Epidermal melanocyte (primary cell): ENCODE measurements around the gene CELF2.
"Not testable (repeated sequence)": the region's sequence is repeated elsewhere in the genome, so short reads cannot be mapped to it uniquely, and the experiment has no call there.

ENCODE experiments used
- DNase-seq: peaks from one replicate; pipeline ENCODE4 v3.0.0; 2011; ENCODE audit warnings: low spot score; ENCODE audit not compliant: insufficient read length

Gene CELF2

GRCh38 chr10:11017570-11018431 lies at the start of gene CELF2:
TSS of gene CELF2 (plus strand) at chr10:11017872. CDS start at chr10:11018090, 218 bp downstream.
- DNase-seq, result no peak

GRCh38 chr10:10968257-10968588 lies 49.4 kb upstream of the CELF2 start:
- DNase-seq, result no peak

- DNase-seq, result no peak
Observed at GRCh38 chr10:10973310-10973709, 44.4 kb upstream of the CELF2 start.

GRCh38 chr10:10975647-10976046 lies 42.0 kb upstream of the CELF2 start:
- no peak for DNase-seq

GRCh38 chr10:10976652-10977051 lies 41.0 kb upstream of the CELF2 start:
- no peak for DNase-seq

DNA sequence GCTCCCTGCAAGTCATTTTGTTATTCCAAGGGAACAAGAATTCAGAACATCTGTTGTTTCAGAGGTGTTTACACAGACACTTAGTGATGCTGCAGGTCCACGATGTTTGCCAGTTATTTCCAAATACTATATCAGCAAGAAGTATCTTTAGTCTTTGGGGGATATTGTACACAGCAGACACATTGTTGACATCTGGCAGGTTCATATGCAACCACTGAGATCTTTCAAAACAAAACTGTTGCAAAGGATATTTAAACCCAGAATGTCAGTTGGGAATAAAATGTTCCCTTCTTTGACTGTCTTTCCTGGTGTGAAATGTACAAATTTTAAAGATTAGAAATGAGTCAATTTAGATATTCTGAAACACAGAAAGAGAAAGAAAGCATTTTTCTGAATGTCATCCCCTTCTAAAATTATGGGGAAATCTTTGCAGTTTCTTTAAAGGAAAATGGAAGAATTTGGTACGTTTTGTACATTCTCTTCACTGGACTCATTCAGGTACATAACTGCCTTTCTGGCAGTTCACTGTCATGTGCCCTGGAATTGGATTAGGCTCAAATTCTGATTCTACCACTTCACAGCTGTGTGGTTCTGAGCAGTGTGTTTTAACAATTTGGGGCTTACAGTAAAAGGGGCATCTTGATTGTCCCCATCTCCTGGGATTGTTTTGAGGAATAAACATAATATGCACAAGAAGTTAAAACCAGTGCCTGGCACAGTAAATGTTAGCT lies 40.3 kb upstream of the CELF2 start:
- no peak for DNase-seq

DNA sequence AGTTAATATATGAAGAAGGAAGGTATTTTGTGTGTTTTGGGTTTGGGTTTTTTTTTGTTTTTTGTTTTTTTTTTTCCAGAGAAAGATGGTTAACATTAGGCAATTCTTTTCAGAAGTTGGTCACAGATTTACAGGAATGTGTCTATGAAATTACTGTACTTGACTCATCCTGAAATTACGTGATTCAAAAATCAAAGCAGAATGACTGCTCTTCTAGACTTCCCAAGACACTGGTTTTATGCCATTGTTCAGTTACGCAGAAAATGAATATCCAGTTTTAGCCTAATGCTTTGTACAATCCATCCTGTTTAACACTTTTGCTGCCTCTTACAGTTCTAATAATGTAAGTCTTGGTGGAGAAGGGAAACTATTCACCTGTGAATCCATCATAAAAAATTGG lies 39.7 kb upstream of the CELF2 start:
- DNase-seq, result no peak

GRCh38 chr10:10985361-10985760 lies 32.3 kb upstream of the CELF2 start:
- DNase-seq, result peak; percentile 65

DNA sequence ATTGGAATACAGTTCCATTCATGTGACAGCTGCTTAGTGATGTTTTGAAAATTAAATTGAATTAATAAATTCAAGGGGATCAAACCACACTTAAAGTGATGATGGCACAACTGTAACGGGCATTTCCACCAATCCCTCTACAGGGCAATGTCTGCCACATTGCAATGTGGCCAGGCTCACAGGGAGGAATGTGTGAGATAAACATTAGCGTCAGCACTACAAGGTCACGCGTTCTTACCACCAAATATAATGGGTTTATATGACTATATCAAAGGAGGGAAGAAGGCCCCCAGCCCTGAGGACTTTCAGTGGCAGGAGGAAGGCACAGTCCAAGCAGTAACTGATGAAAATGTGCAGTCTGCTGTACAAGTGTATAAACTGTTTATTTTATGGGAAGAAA lies 31.1 kb upstream of the CELF2 start:
- no peak for DNase-seq

- no peak for DNase-seq
Observed at GRCh38 chr10:10987111-10987510, 30.6 kb upstream of the CELF2 start.

GRCh38 chr10:10989669-10990068 lies 28.0 kb upstream of the CELF2 start:
- DNase-seq, result no peak

- no peak for DNase-seq
Observed at GRCh38 chr10:10991144-10991543, 26.5 kb upstream of the CELF2 start.

DNA sequence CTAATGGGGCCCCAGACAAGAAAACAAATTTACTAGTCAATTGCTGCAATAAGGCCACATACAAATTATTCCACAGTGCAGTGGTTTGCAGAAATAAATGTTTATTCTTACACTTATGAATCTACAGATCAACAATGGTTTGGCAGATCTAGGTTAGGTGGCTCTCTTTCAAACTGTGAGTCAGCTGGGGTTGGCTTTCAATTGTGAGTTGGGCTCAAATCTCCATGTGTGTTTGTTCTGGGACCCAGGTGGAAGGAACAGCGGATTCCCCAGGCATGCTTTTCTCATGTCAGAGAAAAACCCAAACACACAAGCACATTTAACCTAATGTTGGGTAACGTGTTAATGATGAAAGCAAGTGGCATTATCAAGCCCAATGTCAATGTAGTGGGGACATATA lies 25.6 kb upstream of the CELF2 start:
- DNase-seq, result no peak

DNA sequence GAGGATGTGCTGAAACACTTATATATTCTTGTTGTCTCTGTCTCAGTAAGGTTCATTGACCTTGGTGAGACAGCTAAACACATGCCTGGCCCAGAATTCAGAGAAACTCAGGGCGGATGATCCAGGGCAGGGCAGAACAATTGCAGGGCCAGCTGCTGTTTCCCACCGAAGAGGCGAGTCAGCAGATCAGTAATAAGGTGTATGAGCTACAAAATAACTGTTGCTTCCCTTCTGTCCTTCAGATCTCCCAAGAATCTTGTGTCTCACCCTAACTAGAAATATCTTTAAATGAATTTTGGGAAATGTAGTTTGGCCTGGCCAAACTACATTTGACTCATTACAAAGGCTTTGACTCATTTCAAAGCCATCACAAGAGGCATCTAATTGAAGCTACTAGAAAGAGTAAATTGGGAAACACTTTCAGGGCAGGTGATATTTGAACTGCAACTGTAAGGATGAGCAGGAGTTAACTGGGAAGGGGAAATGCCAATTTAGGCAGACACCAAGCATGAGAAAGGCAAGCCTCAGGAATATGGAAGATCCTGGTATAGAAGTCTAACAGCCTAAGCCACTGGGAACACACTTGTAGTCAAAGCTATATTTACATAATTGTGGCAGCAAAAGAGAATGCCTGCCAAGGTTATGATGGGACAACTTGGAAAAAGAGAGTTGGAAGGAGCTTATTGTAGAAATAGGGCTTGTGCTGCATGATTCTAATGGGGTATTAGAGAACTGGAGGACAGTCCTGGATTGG lies 24.5 kb upstream of the CELF2 start:
- DNase-seq, result no peak

DNA sequence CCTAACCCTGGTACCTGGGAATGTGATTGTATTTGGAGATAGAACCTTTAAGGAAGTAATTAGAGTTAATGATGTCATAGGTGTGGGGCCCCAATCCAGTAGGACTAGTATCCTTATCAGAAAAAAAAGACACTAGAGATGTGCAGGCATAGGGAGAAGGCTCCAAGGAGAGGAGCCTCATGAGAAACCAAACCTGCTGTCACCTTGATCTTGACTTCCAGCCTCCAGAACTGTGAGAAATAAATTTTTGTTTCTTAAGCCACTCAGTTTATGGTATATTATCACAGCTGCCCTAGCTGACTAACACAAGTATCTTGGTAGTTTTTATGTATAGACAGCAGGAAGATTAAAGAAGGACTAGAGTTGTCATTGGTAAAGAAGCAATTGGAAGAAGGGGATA lies 23.9 kb upstream of the CELF2 start:
- DNase-seq, result no peak

GRCh38 chr10:10994360-10994759 lies 23.3 kb upstream of the CELF2 start:
- no peak for DNase-seq

DNA sequence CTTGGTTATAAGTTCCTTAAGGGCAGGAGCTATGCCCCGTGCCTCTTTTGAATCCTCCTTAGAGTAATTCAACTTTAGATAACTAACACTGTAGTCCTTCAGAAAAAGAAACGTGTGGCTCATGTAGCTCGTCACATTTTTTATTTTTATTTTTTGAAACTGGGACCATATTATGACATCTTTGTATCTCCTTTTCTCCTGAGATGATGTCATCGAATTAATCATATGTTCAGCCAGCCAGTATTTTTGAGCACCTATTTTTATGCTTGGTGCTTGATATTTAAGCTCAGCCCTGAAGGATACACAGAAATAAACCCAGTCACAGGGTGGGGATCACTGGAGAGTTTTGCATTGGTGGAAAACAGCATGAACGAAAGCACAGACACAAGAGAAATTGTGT lies 22.6 kb upstream of the CELF2 start:
- no peak for DNase-seq

GRCh38 chr10:10996966-10997620 lies 20.6 kb upstream of the CELF2 start:
- no peak for DNase-seq

DNA sequence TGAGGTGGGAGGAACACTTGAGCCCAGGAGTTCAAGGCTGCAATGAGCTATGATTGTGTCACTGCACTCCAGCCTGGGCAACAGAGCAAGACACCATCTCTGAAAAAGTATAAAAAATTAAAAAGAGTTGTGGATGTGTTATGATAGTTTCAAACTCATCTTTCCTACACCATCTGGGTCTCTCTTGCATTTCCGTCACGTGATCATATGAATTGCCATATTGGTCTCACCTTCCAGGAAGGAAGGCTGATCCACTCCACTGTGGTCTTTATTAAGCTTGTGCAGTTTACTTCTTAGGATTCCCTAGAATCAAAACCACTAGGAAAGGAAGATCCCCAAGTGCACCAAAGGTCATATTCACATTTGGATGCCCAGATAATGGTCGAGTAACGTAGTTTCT lies 18.2 kb upstream of the CELF2 start:
- DNase-seq, result not testable (repeated sequence)

GRCh38 chr10:11002485-11002884 lies 15.2 kb upstream of the CELF2 start:
- DNase-seq, result no peak

DNA sequence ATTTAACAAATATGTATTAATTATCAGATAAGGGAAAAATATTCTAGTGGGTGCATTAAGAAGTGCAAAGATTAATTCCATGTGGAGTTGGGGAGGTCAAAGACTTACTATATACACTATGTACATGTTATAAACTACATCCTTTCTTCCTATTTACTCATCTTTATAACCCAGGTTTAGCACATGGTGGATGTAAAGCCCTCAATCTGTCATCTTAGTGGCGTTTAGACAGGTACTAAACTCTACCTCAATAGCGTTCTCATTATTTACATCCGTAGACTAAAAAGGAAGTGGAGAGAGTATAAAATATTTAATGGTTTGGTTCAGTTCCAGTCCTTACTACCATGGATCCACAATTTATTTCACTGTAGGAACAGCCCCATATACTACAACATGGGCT lies 14.8 kb upstream of the CELF2 start:
- DNase-seq, result no peak

DNA sequence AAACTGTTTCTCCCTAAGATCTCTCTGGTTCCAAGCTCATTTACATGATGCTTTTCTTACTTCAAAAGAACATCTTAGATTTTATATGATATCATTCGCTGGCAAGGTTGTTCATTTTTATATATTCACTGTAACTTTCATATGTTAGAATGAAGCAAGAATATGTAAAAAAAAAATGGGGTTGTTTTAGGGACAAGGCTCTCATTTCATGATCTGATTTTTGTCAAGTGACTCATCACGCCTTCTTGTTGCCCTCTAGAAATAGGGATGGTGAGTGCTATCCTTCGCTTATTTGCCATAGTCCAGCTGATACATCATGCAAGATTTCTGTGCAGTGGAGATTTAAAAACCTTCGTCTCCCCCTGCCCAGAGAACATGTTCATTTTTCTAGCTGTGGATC lies 14.0 kb upstream of the CELF2 start:
- DNase-seq, result no peak
